Fibroblast of villous mesenchyme (primary cell): ENCODE data around the gene IGFBP6. TPM values are rescaled to one million over a fixed set of nuclear protein-coding genes. Genes with fewer than 3 reads are reported as not detected.

ENCODE experiments used
- DNase-seq: peaks from one replicate; pipeline ENCODE4 v3.0.0-alpha.2; 2010; ENCODE audit warnings: low read depth
- H3K4me3 ChIP-seq: 2 replicates; pipeline ENCODE4 v1.5.1; 2011; ENCODE audit warnings: low read depth, mild to moderate bottlenecking, low read length
- CTCF ChIP-seq: IDR thresholded peaks from 2 replicates; pipeline ENCODE4 v1.5.1; 2012; ENCODE audit warnings: low read depth, mild to moderate bottlenecking, low read length; ENCODE audit not compliant: insufficient read depth
- total RNA-seq: library from RNA; depleted of rRNA; stranded (reverse); fragments of >200 nt; gene quantifications from 2 replicates; pipeline ENCODE4 v1.2.3, GENCODE V29; 2012

The IGFBP6 gene
- total RNA-seq, 1 donor = 277 TPM

GRCh38 chr12:53079226-53080117, 18.0 kb upstream of the IGFBP6 start, which contains the start of gene SPRYD3:
SPRYD3 (minus strand) TSS chr12:53079390; CDS start chr12:53079333, 57 bp downstream.
- peak within 1 kb of the TSS; percentile 71 for H3K4me3 ChIP-seq
- peak; percentile 99 for DNase-seq
- TF ChIP-seq CTCF = no peak

- DNase-seq = no peak
- H3K4me3 ChIP-seq = no peak overlapping the region
- TF ChIP-seq CTCF = no peak
Observed at GRCh38 chr12:53082637-53083175, 14.8 kb upstream of the IGFBP6 start.

- no peak for DNase-seq
- TF ChIP-seq CTCF = no peak
- no peak overlapping the region for H3K4me3 ChIP-seq
Observed at GRCh38 chr12:53086361-53086760, 11.1 kb upstream of the IGFBP6 start.

GRCh38 chr12:53090105-53090504, 7.4 kb upstream of the IGFBP6 start:
- no peak overlapping the region for H3K4me3 ChIP-seq
- no peak for DNase-seq
- TF ChIP-seq CTCF = no peak

GRCh38 chr12:53090554-53090953, 6.9 kb upstream of the IGFBP6 start:
- no peak for DNase-seq
- H3K4me3 ChIP-seq = no peak overlapping the region
- TF ChIP-seq CTCF = no peak

GRCh38 chr12:53091756-53092155, 5.7 kb upstream of the IGFBP6 start:
- no peak for TF ChIP-seq CTCF
- no peak for DNase-seq
- H3K4me3 ChIP-seq = no peak overlapping the region
